DOHH2 (cell line): ENCODE data around the gene ADAMTS9.

ENCODE experiments used
- EZH2phosphoT487 ChIP-seq: fragments of 200-600 bp; sonication (generic); IDR thresholded peaks from 2 replicates; pipeline ENCODE4 v1.6.1; 2017; ENCODE audit warnings: borderline replicate concordance, mild to moderate bottlenecking, antibody characterized with exemption, low read length, moderate library complexity, mixed read lengths
- TF ChIP-seq, protein P1 (sequence below): fragments of 200-600 bp; sonication (generic); IDR thresholded peaks from one replicate; pipeline ENCODE4 v1.5.1; 2014; ENCODE audit warnings: antibody characterized with exemption, mild to moderate bottlenecking, low read depth, low read length; ENCODE audit not compliant: poor library complexity, severe bottlenecking

DNA sequence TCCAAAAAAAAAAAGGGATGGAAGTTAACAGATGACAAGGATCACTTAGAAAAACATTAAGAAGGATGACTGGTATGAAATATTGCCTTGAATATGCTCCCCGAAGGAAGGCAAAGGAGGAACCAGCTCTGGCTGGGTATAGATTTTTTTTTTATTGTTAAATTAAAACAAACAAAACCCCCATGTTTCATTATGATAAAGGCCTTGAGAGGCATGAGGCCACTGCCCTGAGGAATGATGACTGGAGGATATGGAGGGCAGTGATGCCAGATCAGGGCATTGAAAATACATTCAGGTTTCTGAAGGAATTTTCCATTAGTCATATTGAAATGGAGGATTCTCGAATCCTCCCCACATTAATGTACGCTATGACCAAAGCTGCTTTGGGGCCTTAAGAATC is 120.9 kb downstream of the ADAMTS9 start:
- TF ChIP-seq, protein P1, sequence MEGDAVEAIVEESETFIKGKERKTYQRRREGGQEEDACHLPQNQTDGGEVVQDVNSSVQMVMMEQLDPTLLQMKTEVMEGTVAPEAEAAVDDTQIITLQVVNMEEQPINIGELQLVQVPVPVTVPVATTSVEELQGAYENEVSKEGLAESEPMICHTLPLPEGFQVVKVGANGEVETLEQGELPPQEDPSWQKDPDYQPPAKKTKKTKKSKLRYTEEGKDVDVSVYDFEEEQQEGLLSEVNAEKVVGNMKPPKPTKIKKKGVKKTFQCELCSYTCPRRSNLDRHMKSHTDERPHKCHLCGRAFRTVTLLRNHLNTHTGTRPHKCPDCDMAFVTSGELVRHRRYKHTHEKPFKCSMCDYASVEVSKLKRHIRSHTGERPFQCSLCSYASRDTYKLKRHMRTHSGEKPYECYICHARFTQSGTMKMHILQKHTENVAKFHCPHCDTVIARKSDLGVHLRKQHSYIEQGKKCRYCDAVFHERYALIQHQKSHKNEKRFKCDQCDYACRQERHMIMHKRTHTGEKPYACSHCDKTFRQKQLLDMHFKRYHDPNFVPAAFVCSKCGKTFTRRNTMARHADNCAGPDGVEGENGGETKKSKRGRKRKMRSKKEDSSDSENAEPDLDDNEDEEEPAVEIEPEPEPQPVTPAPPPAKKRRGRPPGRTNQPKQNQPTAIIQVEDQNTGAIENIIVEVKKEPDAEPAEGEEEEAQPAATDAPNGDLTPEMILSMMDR: no peak
- TF ChIP-seq EZH2phosphoT487: no peak
